K562 (cell line): Measurements from ENCODE around the gene ASRGL1. TPM values are rescaled to one million over a fixed set of nuclear protein-coding genes. Genes with fewer than 3 reads are reported as not detected.
A peak's percentile ranks its signal among the peaks of the same experiment; 100 is the strongest.

Experiments used
- CREM ChIP-seq: IDR thresholded peaks from 2 replicates; pipeline ENCODE4 v1.6.1; 2014; ENCODE audit warnings: antibody characterized with exemption, low read depth
- FOXK2 ChIP-seq, 2 experiments: fragments of 450-650 bp; IDR thresholded peaks in 1 of 2; conservative IDR thresholded peaks in 1 of 2; 2 replicates each; pipeline ENCODE4 v1.6.1; 2016; ENCODE audit warnings: low read depth in 2 of 2, mild to moderate bottlenecking in 1 of 2
- HDAC1 ChIP-seq, 2 experiments: fragments of 450-650 bp; IDR thresholded peaks; 2 replicates each; pipeline ENCODE4 v1.6.1; 2016 to 2017; ENCODE audit warnings: inconsistent platforms in 1 of 2, mild to moderate bottlenecking in 1 of 2, moderate library complexity in 1 of 2
- HES1 ChIP-seq: fragments of 450-650 bp; IDR thresholded peaks from 2 replicates; pipeline ENCODE4 v1.6.1; 2016; ENCODE audit warnings: low read depth, mild to moderate bottlenecking, moderate library complexity
- MAFG ChIP-seq: fragments of 450-650 bp; conservative IDR thresholded peaks from 2 replicates; pipeline ENCODE4 v1.6.1; 2016; ENCODE audit warnings: missing genetic modification characterization, missing compliant biosample characterization
- MAFK ChIP-seq: IDR thresholded peaks from 2 replicates; pipeline ENCODE4 v1.6.1; 2011; ENCODE audit warnings: low read length, improper control_type of control experiment
- PRMT5 ChIP-seq: sonication (generic); formaldehyde crosslinking; IDR thresholded peaks from 2 replicates; pipeline ENCODE4 v1.5.0; 2020; ENCODE audit warnings: missing genetic modification reagents
- RERE ChIP-seq: sonication (generic); formaldehyde crosslinking; IDR thresholded peaks from 2 replicates; pipeline ENCODE4 v1.8.0; 2023; ENCODE audit warnings: missing genetic modification reagents, mild to moderate bottlenecking, borderline replicate concordance
- SMC3 ChIP-seq: conservative IDR thresholded peaks from 2 replicates; pipeline ENCODE4 v1.6.1; 2011; ENCODE audit warnings: low read depth, low read length, improper control_type of control experiment; ENCODE audit not compliant: insufficient read depth
- SOX6 ChIP-seq: fragments of 450-650 bp; IDR thresholded peaks from 2 replicates; pipeline ENCODE4 v1.6.1; 2014; ENCODE audit warnings: mild to moderate bottlenecking
- VEZF1 ChIP-seq: fragments of 200-800 bp; sonication (Bioruptor generic); IDR thresholded peaks from 2 replicates; pipeline ENCODE4 v1.6.1; 2017; ENCODE audit warnings: missing genetic modification characterization, missing compliant biosample characterization
- ZFX ChIP-seq: sonication (generic); formaldehyde crosslinking; IDR thresholded peaks from 2 replicates; pipeline ENCODE4 v1.8.0; 2022; ENCODE audit warnings: mild to moderate bottlenecking, missing genetic modification reagents, moderate library complexity
- ZNF592 ChIP-seq: fragments of 450-650 bp; IDR thresholded peaks from 2 replicates; pipeline ENCODE4 v1.6.1; 2017; ENCODE audit warnings: antibody characterized with exemption, mild to moderate bottlenecking
- polyA plus RNA-seq, 8 experiments: library from polyadenylated mRNA; depleted of rRNA in 4 of 8; stranded (reverse) in 5 of 8; unstranded in 3 of 8; fragments of >200 nt; fragmentation: Nextera tagmentation in 2 of 8; fragmentation: Illumina TruSeq in 1 of 8; extraction: Ambion mirVana in 2 of 8; extraction: Trizol in 1 of 8; gene quantifications; 2 replicates each; pipeline versions ENCODE4 v1.2.1 to v1.2.3, GENCODE V29; 2011 to 2014; ENCODE audit warnings: inconsistent platforms in 1 of 8, missing spikeins in 1 of 8
- total RNA-seq, 7 experiments: library from RNA; depleted of rRNA in 6 of 7; stranded (reverse); fragments of >200 nt in 6 of 7; fragmentation: Illumina TruSeq in 2 of 7; extraction: Trizol in 2 of 7; gene quantifications; 2 replicates each; pipeline versions ENCODE4 v1.2.1 to v1.2.3, GENCODE V29; 2011 to 2021; ENCODE audit warnings: low replicate concordance in 1 of 7

ASRGL1 gene
- total and polyA plus RNA-seq, 9 of the 15 experiments (the other 6 are each of a cell fraction or from before 2014, with no cell fraction given): 3.1 to 23.0 (median 11.2) TPM

- TF ChIP-seq ZNF592 (peak; percentile 64), PRMT5 (no peak), RERE (CRISPR knock-in tag) (no peak), SOX6 (no peak), ZFX (no peak; the same call in 1 of the 2 replicates), SMC3 (0 out of 2 replicates have a peak, but pooled peaks have one; percentile 24), FOXK2 (conservative IDR thresholded peaks at IDR 0.05 in 1 of 2, IDR thresholded peaks at IDR 0.05 in 1 of 2; ENCODE audit: low read depth in 2 of 2) (peak; percentile 25 to 74; a peak in 2 of 4 replicates), CREM (0 out of 2 replicates have a peak, but pooled peaks have one; percentile 24), VEZF1 (CRISPR knock-in tag) (peak; percentile 26), MAFK (peak; percentile 19; the same call in 1 of the 2 replicates), HDAC1 (IDR thresholded peaks at IDR 0.05) (no peak), HES1 (no peak), MAFG (tag) (peak; percentile 76)
Observed at GRCh38 chr11:62393061-62393611, 55.9 kb downstream of the ASRGL1 start (continued).
